Measurements from ENCODE around the gene NAGPA. TPM values are rescaled to one million over a fixed set of nuclear protein-coding genes. Genes with fewer than 3 reads are reported as not detected.
A peak's percentile ranks its signal among the peaks of the same experiment; 100 is the strongest.

The NAGPA gene
- total and polyA plus RNA-seq, 2 of the 8 experiments (the other 6 are each of a cell fraction or from before 2014, with no cell fraction given) = 10.1 to 13.2 TPM

- H2AK5ac ChIP-seq (ENCODE audit: low read depth, low read length) = no peak overlapping the region
- no peak overlapping the region for H2AFZ ChIP-seq (ENCODE audit: low read length)
- H4K8ac ChIP-seq (ENCODE audit: extremely low read depth, insufficient read depth, low read length) = peak overlapping the region; percentile 53
- H2BK5ac ChIP-seq (ENCODE audit: low read depth, low read length) = no peak overlapping the region
- H3K4me2 ChIP-seq (ENCODE audit: insufficient read depth in 1 of 2, low read depth in 2 of 2, low read length in 2 of 2) = no peak overlapping the region
- H2BK120ac ChIP-seq (replicated peaks; ENCODE audit: low read depth, low read length) = no peak overlapping the region
- peaks cover 0 to 3% (median under 1%) of the 10 kb centered on the region in 4 experiments; a peak in 2 of 7 replicates for H3K4me1 ChIP-seq (replicated peaks in 1 of 4; ENCODE audit: control insufficient read depth in 3 of 4, insufficient read depth in 4 of 4, low read length in 3 of 4)
- no peaks in the 10 kb centered on the region for H3K79me2 ChIP-seq (ENCODE audit: control insufficient read depth in 1 of 2, insufficient read depth in 2 of 2, low read length in 2 of 2)
- no peak overlapping the region for H4K91ac ChIP-seq (replicated peaks; ENCODE audit: insufficient read length, low read length)
- no peaks in the 10 kb centered on the region for H3K23me2 ChIP-seq (ENCODE audit: low read depth, low read length)
- H3K18ac ChIP-seq (ENCODE audit: extremely low read depth, low read length) = no peak overlapping the region; the same call in 1 of the 2 replicates
- no peak overlapping the region for H3K23ac ChIP-seq (ENCODE audit: insufficient read length)
- H2BK20ac ChIP-seq (ENCODE audit: low read length) = no peak overlapping the region
- no peaks in the 10 kb centered on the region for H3K27me3 ChIP-seq (replicated peaks in 1 of 4; ENCODE audit: control insufficient read depth in 3 of 4, extremely low read depth in 1 of 4, insufficient read depth in 3 of 4, low read length in 3 of 4)
- no peaks in the 10 kb centered on the region for H4K20me1 ChIP-seq (replicated peaks in 1 of 2; ENCODE audit: control insufficient read depth in 1 of 2, insufficient read depth in 2 of 2, low read length in 2 of 2)
- no peaks in the 10 kb centered on the region for H3K36me3 ChIP-seq (ENCODE audit: control insufficient read depth in 2 of 4, insufficient read depth in 4 of 4, low read length in 3 of 4)
- no peak overlapping the region for H3K4me3 ChIP-seq (ENCODE audit: extremely low read depth in 1 of 4, insufficient read depth in 2 of 4, low read depth in 3 of 4, low read length in 4 of 4)
- H3K79me1 ChIP-seq (ENCODE audit: low read depth, low read length) = no peaks in the 10 kb centered on the region
- H4K5ac ChIP-seq (ENCODE audit: insufficient read length, low read depth, low read length) = no peak overlapping the region
- FAIRE-seq (no peak), DNase-seq (ENCODE audit: low read depth in 1 of 2, low spot score in 2 of 2) (no peak)
- WGBS, 2 experiments (ENCODE audit: extremely low coverage in 1 of 2, insufficient coverage in 1 of 2, insufficient read length in 1 of 2, insufficient replicate concordance in 2 of 2, low coverage in 1 of 2, low lambda C conversion rate in 2 of 2, missing lambda C conversion rate in 1 of 2) = 80% methylated on average over 15 of the region's 15 CpGs; no CpG with 5 or more reads in 1 of the 2 experiments
- ChIA-PET CTCF (ENCODE audit: partially characterized antibody) (interaction anchor here (0.6 to 3.0 kb wide), 12 partner anchors 10 to 597 kb away, joined by 3 to 13 read pairs (median 4); no protein-coding TSS in a partner anchor), POLR2A (ENCODE audit: partially characterized antibody) (interaction anchor here (0.9 to 3.5 kb wide), 4 partner anchors 9 to 38 kb away, joined by 4 to 15 read pairs (median 4); no protein-coding TSS in a partner anchor)
- no peaks in the 10 kb centered on the region for H3K9me3 ChIP-seq (ENCODE audit: insufficient read depth in 2 of 2, low read depth in 1 of 2, low read length in 1 of 2)
- no peak overlapping the region for H3K9ac ChIP-seq (replicated peaks in 1 of 4; ENCODE audit: extremely low read depth in 1 of 4, low read depth in 3 of 4, low read length in 3 of 4)
- no peak overlapping the region for H3K27ac ChIP-seq (ENCODE audit: low read depth, low read length)
- H3K14ac ChIP-seq (ENCODE audit: insufficient read length) = no peak overlapping the region
- no peak overlapping the region for H3K56ac ChIP-seq (replicated peaks; ENCODE audit: insufficient read length, low read depth, low read length)
- no peak overlapping the region for H2BK12ac ChIP-seq (ENCODE audit: low read depth, low read length)
- H2BK15ac ChIP-seq (ENCODE audit: low read length) = no peak overlapping the region
- no peak overlapping the region for H3K4ac ChIP-seq (replicated peaks; ENCODE audit: insufficient read length, low read depth, low read length)
- TF ChIP-seq KDM1A (IDR thresholded peaks at IDR 0.05; ENCODE audit: borderline replicate concordance, low read length) = no peak
Measured at GRCh38 chr16:5010576-5011329, 23.0 kb downstream of the NAGPA start.

Data from H1 (cell line).